IMR-90 (cell line): ENCODE measurements around the gene ZCCHC24. TPM values are rescaled to one million over a fixed set of nuclear protein-coding genes. Genes with fewer than 3 reads are reported as not detected.

Source experiments
- ATAC-seq: fragments of 200-7000 bp; cut with Tn5 transposase; 2 replicates; pipeline ENCODE4 v1.9.1; 2020; ENCODE audit warnings: low read depth, mild to moderate bottlenecking, moderate library complexity
- BruUV-seq: library from RNA; stranded (reverse); fragments of 400-500 nt; replicated peaks from 2 replicates; lab custom pipeline; 2021; lab: Mats Ljungman, UMichigan
- CTCF ChIA-PET: fragments of 300-600 bp; formaldehyde crosslinking; extraction: SDS; loops from one replicate; lab custom pipeline; 2021; ENCODE audit warnings: antibody characterized with exemption; lab: Yijun Ruan, JAX
- POLR2A ChIA-PET: fragments of 300-600 bp; sonication (Branson Sonifier 250); formaldehyde crosslinking; loops from one replicate; lab custom pipeline; 2022; ENCODE audit warnings: antibody characterized with exemption; ENCODE audit not compliant: unreplicated experiment; lab: Charles Lee
- DNase-seq: peaks from one replicate; pipeline ENCODE4 v3.0.0; 2013
- H2AFZ ChIP-seq: replicated peaks from 2 replicates; pipeline ENCODE3; 2013; ENCODE audit warnings: low read length, mild to moderate bottlenecking; ENCODE audit not compliant: poor library complexity
- H2AK5ac ChIP-seq: 2 replicates; pipeline ENCODE4 v1.6.1; 2013; ENCODE audit warnings: low read depth, low read length, inconsistent platforms
- H2AK9ac ChIP-seq: replicated peaks from 2 replicates; pipeline ENCODE3; 2013; ENCODE audit warnings: mild to moderate bottlenecking, low read depth, low read length, moderate library complexity; ENCODE audit not compliant: poor library complexity
- H2BK120ac ChIP-seq: 2 replicates; pipeline ENCODE4 v1.6.1; 2013; ENCODE audit warnings: low read depth, low read length, inconsistent platforms
- H2BK15ac ChIP-seq: 3 replicates; pipeline ENCODE4 v1.6.1; 2013; ENCODE audit warnings: low read depth, low read length, inconsistent platforms
- H2BK20ac ChIP-seq: 2 replicates; pipeline ENCODE4 v1.6.1; 2013; ENCODE audit warnings: low read depth, mild to moderate bottlenecking, inconsistent platforms, low read length, moderate library complexity
- H2BK5ac ChIP-seq: 2 replicates; pipeline ENCODE4 v1.6.1; 2013; ENCODE audit warnings: mild to moderate bottlenecking, low read depth, low read length, inconsistent platforms; ENCODE audit not compliant: poor library complexity, severe bottlenecking
- H3K14ac ChIP-seq: replicated peaks from 2 replicates; pipeline ENCODE4 v1.6.1; 2013; ENCODE audit warnings: low read depth, low read length, inconsistent platforms
- H3K18ac ChIP-seq: 2 replicates; pipeline ENCODE4 v1.6.1; 2013; ENCODE audit warnings: low read depth, low read length, control low read depth
- H3K23ac ChIP-seq: 2 replicates; pipeline ENCODE4 v1.6.1; 2013; ENCODE audit warnings: low read depth, low read length, inconsistent platforms
- H3K27ac ChIP-seq: 2 replicates; pipeline ENCODE4 v1.5.1; 2013; ENCODE audit warnings: mild to moderate bottlenecking, control low read depth, low read length; ENCODE audit not compliant: insufficient read depth
- H3K27me3 ChIP-seq: 2 replicates; pipeline ENCODE4 v1.6.1; 2013; ENCODE audit warnings: low read length; ENCODE audit not compliant: control insufficient read depth, insufficient read depth
- H3K36me3 ChIP-seq: 2 replicates; pipeline ENCODE4 v1.6.1; 2013; ENCODE audit warnings: low read length, mixed read lengths; ENCODE audit not compliant: control insufficient read depth, insufficient read depth
- H3K4ac ChIP-seq: 2 replicates; pipeline ENCODE4 v1.6.1; 2013; ENCODE audit warnings: low read depth, low read length, inconsistent platforms
- H3K4me1 ChIP-seq: 2 replicates; pipeline ENCODE4 v1.6.1; 2013; ENCODE audit warnings: low read length, mixed read lengths; ENCODE audit not compliant: control insufficient read depth, insufficient read depth
- H3K4me2 ChIP-seq: 2 replicates; pipeline ENCODE4 v1.6.1; 2013; ENCODE audit warnings: low read depth, mild to moderate bottlenecking, control low read depth, low read length, moderate library complexity
- H3K4me3 ChIP-seq: 2 replicates; pipeline ENCODE4 v1.5.1; 2013; ENCODE audit warnings: low read depth, mild to moderate bottlenecking, control low read depth, low read length, moderate library complexity; ENCODE audit not compliant: insufficient read depth
- H3K56ac ChIP-seq: 2 replicates; pipeline ENCODE4 v1.6.1; 2013; ENCODE audit warnings: low read length, inconsistent platforms; ENCODE audit not compliant: insufficient read depth; ENCODE audit errors: extremely low read depth
- H3K79me1 ChIP-seq, 2 experiments: 2 replicates each; pipeline ENCODE4 v1.6.1; 2013; ENCODE audit warnings: low read length in 2 of 2, inconsistent platforms in 1 of 2, low read depth in 1 of 2
- H3K9ac ChIP-seq: 2 replicates; pipeline ENCODE4 v1.6.1; 2013; ENCODE audit warnings: low read depth, low read length, control low read depth
- H3K9me1 ChIP-seq: 2 replicates; pipeline ENCODE4 v1.6.1; 2013; ENCODE audit warnings: low read length, inconsistent platforms; ENCODE audit not compliant: insufficient read depth
- H3K9me3 ChIP-seq: 2 replicates; pipeline ENCODE4 v1.6.1; 2013; ENCODE audit warnings: low read length; ENCODE audit not compliant: control insufficient read depth, insufficient read depth
- H4K20me1 ChIP-seq: 2 replicates; pipeline ENCODE4 v1.6.1; 2013; ENCODE audit warnings: low read length, inconsistent platforms; ENCODE audit not compliant: insufficient read depth
- H4K5ac ChIP-seq: 2 replicates; pipeline ENCODE4 v1.6.1; 2013; ENCODE audit warnings: mild to moderate bottlenecking, low read depth, low read length, control low read depth
- H4K8ac ChIP-seq, 2 experiments: 2 replicates each; pipeline ENCODE4 v1.6.1; 2013; ENCODE audit warnings: low read depth in 2 of 2, low read length in 2 of 2, control low read depth in 1 of 2, inconsistent platforms in 1 of 2
- H4K91ac ChIP-seq: 2 replicates; pipeline ENCODE4 v1.6.1; 2013; ENCODE audit warnings: low read depth, low read length, inconsistent platforms; ENCODE audit not compliant: insufficient read depth
- CEBPB ChIP-seq: IDR thresholded peaks from 2 replicates; pipeline ENCODE4 v1.6.1; 2012; ENCODE audit warnings: low read depth, low read length, improper control_type of control experiment
- CHD1 ChIP-seq: IDR thresholded peaks from 2 replicates; pipeline ENCODE4 v1.6.1; 2012; ENCODE audit warnings: low read depth, low read length, improper control_type of control experiment
- ELK1 ChIP-seq: fragments of 150-350 bp; IDR thresholded peaks from 2 replicates; pipeline ENCODE4 v1.6.1; 2016; ENCODE audit warnings: low read depth, mild to moderate bottlenecking, low read length, moderate library complexity, borderline replicate concordance
- FOS ChIP-seq: fragments of 150-350 bp; IDR thresholded peaks from 2 replicates; pipeline ENCODE4 v1.6.1; 2016; ENCODE audit warnings: low read depth, low read length
- MAFK ChIP-seq: IDR thresholded peaks from 2 replicates; pipeline ENCODE4 v1.6.1; 2012; ENCODE audit warnings: low read depth, low read length, improper control_type of control experiment
- MAZ ChIP-seq: IDR thresholded peaks from 2 replicates; pipeline ENCODE4 v1.6.1; 2012; ENCODE audit warnings: low read depth, mild to moderate bottlenecking, low read length, improper control_type of control experiment, moderate library complexity, borderline replicate concordance
- MXI1 ChIP-seq: IDR thresholded peaks from 2 replicates; pipeline ENCODE4 v1.6.1; 2012; ENCODE audit warnings: low read depth, mild to moderate bottlenecking, low read length, moderate library complexity, borderline replicate concordance
- POLR2A ChIP-seq: IDR thresholded peaks from 2 replicates; pipeline ENCODE4 v1.6.1; 2012; ENCODE audit warnings: mild to moderate bottlenecking, low read depth, low read length
- RAD21 ChIP-seq: IDR thresholded peaks from 2 replicates; pipeline ENCODE4 v1.6.1; 2012; ENCODE audit warnings: low read length, improper control_type of control experiment
- RCOR1 ChIP-seq: IDR thresholded peaks from 2 replicates; pipeline ENCODE4 v1.6.1; 2012; ENCODE audit warnings: mild to moderate bottlenecking, low read length, improper control_type of control experiment; ENCODE audit not compliant: insufficient replicate concordance
- RFX5 ChIP-seq: IDR thresholded peaks from 2 replicates; pipeline ENCODE4 v1.8.0; 2012; ENCODE audit warnings: low read depth, mild to moderate bottlenecking, low read length, moderate library complexity
- SMC3 ChIP-seq: fragments of 150-350 bp; IDR thresholded peaks from 2 replicates; pipeline ENCODE4 v1.6.1; 2016; ENCODE audit warnings: low read depth, mild to moderate bottlenecking, antibody characterized with exemption, low read length, moderate library complexity
- USF2 ChIP-seq: fragments of 150-350 bp; IDR thresholded peaks from 2 replicates; pipeline ENCODE4 v1.6.1; 2017; ENCODE audit warnings: mild to moderate bottlenecking, antibody characterized with exemption, low read length, low read depth
- WGBS, 2 experiments: methylation state at CpG; one replicate each; pipeline versions ENCODE4 v1.1.5 to v1.1.7; 2013; ENCODE audit warnings: missing lambda C conversion rate in 2 of 2; ENCODE audit not compliant: insufficient read length in 1 of 2; ENCODE audit errors: extremely low coverage in 2 of 2; 5-methylcytosine and 5-hydroxymethylcytosine counted together
- dilution Hi-C: fragments of 300-500 bp; cut with HindIII; formaldehyde crosslinking; loops from one replicate; pipeline ENCODE4 v1.14.3; 2018; ENCODE audit warnings: low sequenced_read_pairs; ENCODE audit not compliant: unreplicated experiment
- in situ Hi-C: fragments of 300-500 bp; cut with MboI; formaldehyde crosslinking; loops from 3 replicates; pipeline ENCODE4 v1.14.3; 2019; ENCODE audit warnings: low sequenced_read_pairs, inconsistent platforms, mixed read lengths
- intact Hi-C: fragments of 100-400 bp; cut with micrococcal nuclease; formaldehyde crosslinking; loops from 2 replicates; pipeline ENCODE4 v1.10.0; 2022
- polyA plus RNA-seq, 3 experiments: library from polyadenylated mRNA; depleted of rRNA; stranded (reverse); fragments of >200 nt; gene quantifications; 2 replicates each; pipeline ENCODE4 v1.2.3, GENCODE V29; 2012; ENCODE audit warnings: low replicate concordance in 1 of 3
- total RNA-seq: library from RNA; depleted of rRNA; stranded (reverse); fragments of >200 nt; gene quantifications from 2 replicates; pipeline ENCODE4 v1.2.3, GENCODE V29; 2012
- TF ChIP-seq, protein P1 (sequence below): conservative IDR thresholded peaks from 2 replicates; pipeline ENCODE4 v1.5.1; 2012; ENCODE audit warnings: mild to moderate bottlenecking, low read depth, low read length, improper control_type of control experiment

Gene ZCCHC24
- total and polyA plus RNA-seq, 2 of the 4 experiments (the other 2 are of a cell fraction), result 15.1 to 25.9 TPM

GRCh38 chr10:79399223-79399831 is 46.1 kb downstream of the ZCCHC24 start:
- no TSS peak for BruUV-seq
- peak overlapping the region; percentile 64 for H3K4me2 ChIP-seq
- H4K5ac ChIP-seq, result peak overlapping the region; percentile 66
- H3K4ac ChIP-seq, result peak overlapping the region; percentile 100
- H4K20me1 ChIP-seq, result peaks cover 3% of the 10 kb centered on the region
- peak overlapping the region; percentile 94 for H2BK20ac ChIP-seq
- ChIA-PET CTCF (interaction anchor here (0.6 to 1.2 kb wide), 3 partner anchors 25 to 68 kb away, joined by 3 to 5 read pairs (median 3); no protein-coding TSS in a partner anchor), POLR2A (interaction anchor here (0.8 kb wide), 1 partner anchor 88 kb away, joined by 3 read pairs; no protein-coding TSS in a partner anchor)
- peak overlapping the region; percentile 99 for H3K14ac ChIP-seq
- intact Hi-C loops, result loop anchor here (1.0 kb wide), 2 partner anchors 23 to 46 kb away; partner anchors contain the start of gene ZCCHC24
- peak overlapping the region; percentile 98 for H2AK5ac ChIP-seq
- H3K23ac ChIP-seq, result peak overlapping the region; percentile 100
- H3K79me1 ChIP-seq, result peaks cover 53 to 75% of the 10 kb centered on the region in 2 experiments
- peaks cover 49% of the 10 kb centered on the region for H3K4me1 ChIP-seq
- H4K8ac ChIP-seq, result peak overlapping the region; percentile 68 to 99
- H3K56ac ChIP-seq, result peak overlapping the region; percentile 100
- ATAC-seq (peak; percentile 90), DNase-seq (peak; percentile 95)
- no peaks in the 10 kb centered on the region for H3K27me3 ChIP-seq
- H3K36me3 ChIP-seq, result peaks cover 17% of the 10 kb centered on the region; the same call in 1 of the 2 replicates
- dilution Hi-C loops, result no loop called here
- peak overlapping the region; percentile 75 for H3K9ac ChIP-seq
- in situ Hi-C loops, result loop anchor here (25.0 kb wide), 1 partner anchor 88 kb away; no protein-coding TSS in a partner anchor
- peak overlapping the region; percentile 99 for H4K91ac ChIP-seq
- peak overlapping the region; percentile 71; the same call in 2 of the 3 replicates for H2BK15ac ChIP-seq
- peak overlapping the region; percentile 98 for H2BK5ac ChIP-seq
- H3K9me1 ChIP-seq, result peaks cover 30% of the 10 kb centered on the region
- H3K4me3 ChIP-seq, result no peak overlapping the region
- no peaks in the 10 kb centered on the region for H3K9me3 ChIP-seq
- 0% methylated on average over 4 of the region's 15 CpGs; no CpG with 5 or more reads in 1 of the 2 experiments for WGBS, 2 experiments
- H2AFZ ChIP-seq, result peak overlapping the region; percentile 93
- H3K18ac ChIP-seq, result peak overlapping the region; percentile 78
- peak overlapping the region; percentile 95 for H3K27ac ChIP-seq
- peak overlapping the region; percentile 99 for H2BK120ac ChIP-seq
- H2AK9ac ChIP-seq, result peak overlapping the region; percentile 99
- TF ChIP-seq, protein P1, sequence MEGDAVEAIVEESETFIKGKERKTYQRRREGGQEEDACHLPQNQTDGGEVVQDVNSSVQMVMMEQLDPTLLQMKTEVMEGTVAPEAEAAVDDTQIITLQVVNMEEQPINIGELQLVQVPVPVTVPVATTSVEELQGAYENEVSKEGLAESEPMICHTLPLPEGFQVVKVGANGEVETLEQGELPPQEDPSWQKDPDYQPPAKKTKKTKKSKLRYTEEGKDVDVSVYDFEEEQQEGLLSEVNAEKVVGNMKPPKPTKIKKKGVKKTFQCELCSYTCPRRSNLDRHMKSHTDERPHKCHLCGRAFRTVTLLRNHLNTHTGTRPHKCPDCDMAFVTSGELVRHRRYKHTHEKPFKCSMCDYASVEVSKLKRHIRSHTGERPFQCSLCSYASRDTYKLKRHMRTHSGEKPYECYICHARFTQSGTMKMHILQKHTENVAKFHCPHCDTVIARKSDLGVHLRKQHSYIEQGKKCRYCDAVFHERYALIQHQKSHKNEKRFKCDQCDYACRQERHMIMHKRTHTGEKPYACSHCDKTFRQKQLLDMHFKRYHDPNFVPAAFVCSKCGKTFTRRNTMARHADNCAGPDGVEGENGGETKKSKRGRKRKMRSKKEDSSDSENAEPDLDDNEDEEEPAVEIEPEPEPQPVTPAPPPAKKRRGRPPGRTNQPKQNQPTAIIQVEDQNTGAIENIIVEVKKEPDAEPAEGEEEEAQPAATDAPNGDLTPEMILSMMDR, result no peak
- TF ChIP-seq FOS (no peak), RAD21 (no peak; the same call in 1 of the 2 replicates), CHD1 (no peak), USF2 (no peak), POLR2A (peak; percentile 85), RFX5 (peak; percentile 86), SMC3 (peak; percentile 5; the same call in 1 of the 2 replicates), RCOR1 (no peak), ELK1 (no peak), MXI1 (no peak), MAZ (peak; percentile 73; the same call in 1 of the 2 replicates), MAFK (0 out of 2 replicates have a peak, but pooled peaks have one; percentile 13), CEBPB (no peak)
